Measurements from ENCODE around the gene LMO4.

The LMO4 gene

GRCh38 chr1:87362063-87362833, 33.6 kb downstream of the LMO4 start:
- DNase-seq = no peak

- DNase-seq = no peak
These were observed 34.2 kb downstream of the LMO4 start for GRCh38 chr1:87362834-87363426.

- no peak for DNase-seq
These were observed 38.9 kb downstream of the LMO4 start for GRCh38 chr1:87367549-87367948.

- no peak for DNase-seq
These were observed 40.2 kb downstream of the LMO4 start for GRCh38 chr1:87368907-87369306.

- DNase-seq = no peak
These were observed 41.2 kb downstream of the LMO4 start for GRCh38 chr1:87369736-87370478.

- DNase-seq = peak; percentile 33 to 67
These were observed 41.9 kb downstream of the LMO4 start for GRCh38 chr1:87370544-87370943.

GRCh38 chr1:87379306-87379705, 50.6 kb downstream of the LMO4 start:
- DNase-seq = no peak

- no peak for DNase-seq
These were observed 57.6 kb downstream of the LMO4 start for GRCh38 chr1:87386217-87386790.

GRCh38 chr1:87388411-87388810, 59.7 kb downstream of the LMO4 start:
- no peak for DNase-seq

GRCh38 chr1:87389011-87389410, 60.3 kb downstream of the LMO4 start:
- DNase-seq = no peak

- no peak for DNase-seq
These were observed 60.9 kb downstream of the LMO4 start for GRCh38 chr1:87389546-87389945.

GRCh38 chr1:87392248-87393192, 63.8 kb downstream of the LMO4 start:
- peak in 1 of 2 donors; percentile 13 for DNase-seq

- DNase-seq = no peak
These were observed 64.9 kb downstream of the LMO4 start for GRCh38 chr1:87393445-87394085.

GRCh38 chr1:87394513-87394912, 65.8 kb downstream of the LMO4 start:
- no peak for DNase-seq

- DNase-seq = no peak
These were observed 66.3 kb downstream of the LMO4 start for GRCh38 chr1:87394982-87395381.

Measured in inflammatory macrophage (primary cell).